Fibroblast of pulmonary artery (primary cell): ENCODE results near the gene PLAAT2.

Experiments used
- DNase-seq: peaks from one replicate; pipeline ENCODE4 v3.0.0-alpha.2; 2010; ENCODE audit warnings: low read depth
- H3K4me3 ChIP-seq: replicated peaks from 2 replicates; pipeline ENCODE4 v1.5.1; 2011; ENCODE audit warnings: low read depth, mild to moderate bottlenecking, control low read depth, low read length, moderate library complexity
- TF ChIP-seq, protein P1 (sequence below): IDR thresholded peaks from 2 replicates; pipeline ENCODE4 v1.5.1; 2011; ENCODE audit warnings: mild to moderate bottlenecking, control low read depth, low read length, inconsistent platforms; ENCODE audit errors: missing control alignments

PLAAT2 gene

DNA sequence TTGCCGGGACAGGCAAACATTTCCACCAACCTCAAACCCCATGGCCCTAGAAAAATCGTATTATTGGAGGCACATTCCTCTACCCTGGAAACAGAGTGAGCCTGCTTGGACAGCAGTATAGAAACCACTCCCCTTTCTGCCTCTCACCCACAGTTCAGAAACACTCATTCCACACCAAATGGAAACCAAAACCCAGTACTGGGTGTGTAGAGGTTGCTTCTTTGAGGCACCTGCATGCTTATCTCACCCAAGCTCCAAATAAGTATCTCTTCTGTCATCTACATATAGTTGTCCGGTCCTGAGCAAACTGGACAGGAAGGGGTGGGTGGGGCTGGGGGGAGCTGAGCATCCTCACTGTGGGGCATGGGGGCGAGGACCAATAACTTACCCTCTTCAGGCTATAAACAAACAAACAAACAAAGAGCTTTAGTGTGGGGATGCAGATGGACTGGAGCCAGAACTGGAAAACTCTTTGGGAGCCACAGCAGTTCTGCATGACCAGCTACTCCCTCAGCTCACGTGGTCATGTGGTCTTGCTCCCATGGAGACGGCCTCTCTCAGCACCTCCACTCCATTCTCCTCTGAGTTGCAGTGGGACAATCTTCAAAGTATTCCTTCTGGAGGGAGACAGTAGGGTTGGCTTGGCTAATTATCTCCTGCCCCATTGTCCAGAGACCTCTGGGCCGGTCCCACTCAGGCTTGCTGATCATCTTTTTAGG is 1.0 kb upstream of the PLAAT2 start:
- no peak for DNase-seq

DNA sequence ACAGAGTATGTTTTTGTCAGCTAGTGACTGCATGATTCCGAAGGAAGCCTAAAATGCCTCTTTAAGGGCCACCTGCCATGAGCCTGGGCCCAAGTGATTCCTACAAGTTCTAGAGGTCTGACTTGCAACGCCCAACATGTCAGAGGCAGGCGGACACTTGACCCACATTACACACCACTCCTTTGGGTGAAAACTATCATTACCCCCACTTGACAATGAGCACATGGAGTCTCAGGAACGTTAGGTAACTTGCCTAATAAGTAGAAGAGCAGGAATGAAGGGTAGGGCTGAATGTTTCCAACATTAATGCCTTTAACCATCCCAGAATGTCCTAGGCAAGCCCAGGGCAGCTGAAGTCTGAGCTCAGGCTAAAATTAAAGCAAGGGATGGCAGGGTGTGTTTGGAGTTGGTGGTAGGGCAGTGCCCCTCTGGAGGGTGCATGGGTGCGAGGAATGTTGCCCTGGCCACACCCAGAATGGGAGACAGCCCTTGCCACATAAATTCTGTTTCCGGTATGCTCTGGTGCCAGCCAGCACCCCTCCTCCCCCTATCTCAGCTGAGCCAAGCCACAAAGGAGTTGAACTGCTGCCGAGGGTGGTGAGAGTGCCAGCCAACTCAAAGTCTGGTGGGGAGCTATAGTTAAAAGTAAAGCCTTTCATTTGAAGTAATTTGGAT is 2.5 kb downstream of the PLAAT2 start:
- TF ChIP-seq, protein P1, sequence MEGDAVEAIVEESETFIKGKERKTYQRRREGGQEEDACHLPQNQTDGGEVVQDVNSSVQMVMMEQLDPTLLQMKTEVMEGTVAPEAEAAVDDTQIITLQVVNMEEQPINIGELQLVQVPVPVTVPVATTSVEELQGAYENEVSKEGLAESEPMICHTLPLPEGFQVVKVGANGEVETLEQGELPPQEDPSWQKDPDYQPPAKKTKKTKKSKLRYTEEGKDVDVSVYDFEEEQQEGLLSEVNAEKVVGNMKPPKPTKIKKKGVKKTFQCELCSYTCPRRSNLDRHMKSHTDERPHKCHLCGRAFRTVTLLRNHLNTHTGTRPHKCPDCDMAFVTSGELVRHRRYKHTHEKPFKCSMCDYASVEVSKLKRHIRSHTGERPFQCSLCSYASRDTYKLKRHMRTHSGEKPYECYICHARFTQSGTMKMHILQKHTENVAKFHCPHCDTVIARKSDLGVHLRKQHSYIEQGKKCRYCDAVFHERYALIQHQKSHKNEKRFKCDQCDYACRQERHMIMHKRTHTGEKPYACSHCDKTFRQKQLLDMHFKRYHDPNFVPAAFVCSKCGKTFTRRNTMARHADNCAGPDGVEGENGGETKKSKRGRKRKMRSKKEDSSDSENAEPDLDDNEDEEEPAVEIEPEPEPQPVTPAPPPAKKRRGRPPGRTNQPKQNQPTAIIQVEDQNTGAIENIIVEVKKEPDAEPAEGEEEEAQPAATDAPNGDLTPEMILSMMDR, result no peak

More for the DNA sequence above, 1.0 kb upstream of the PLAAT2 start:
- no peak overlapping the region for H3K4me3 ChIP-seq
- TF ChIP-seq, protein P1, result no peak

DNA sequence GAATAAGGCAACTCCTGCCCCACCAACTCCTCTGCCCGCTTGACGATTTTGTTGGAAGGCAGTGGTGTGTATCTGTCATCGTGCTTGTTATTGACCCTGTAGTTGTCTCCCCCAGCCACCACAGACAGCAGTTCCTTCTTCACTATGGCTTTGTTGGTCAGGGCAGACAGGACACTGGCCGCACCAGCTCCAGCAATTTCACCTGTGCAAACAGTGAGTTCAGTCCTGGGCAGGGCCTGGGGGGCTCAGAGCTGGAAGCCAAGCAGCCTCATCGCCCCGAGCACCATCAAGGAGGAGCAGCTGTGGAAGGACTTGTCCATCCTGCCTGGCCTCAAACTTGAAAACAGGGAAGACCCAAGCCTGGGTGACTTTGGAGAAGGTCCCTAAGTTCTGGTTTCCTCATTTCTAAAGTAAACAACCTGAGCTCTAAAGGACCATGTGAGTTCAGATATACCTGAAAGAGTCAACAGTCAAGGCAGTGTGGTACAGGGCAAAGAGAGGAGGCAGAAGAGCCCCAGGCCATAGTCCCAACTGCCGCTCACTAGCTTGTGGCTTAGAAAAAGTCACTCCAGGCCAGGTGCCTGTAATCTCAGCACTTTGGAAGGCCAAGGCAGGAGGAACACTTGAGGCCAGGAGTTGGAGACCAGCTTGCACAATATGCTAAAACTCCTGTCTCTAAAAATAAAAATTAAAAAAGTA is 4.6 kb downstream of the PLAAT2 start:
- TF ChIP-seq, protein P1, result no peak
- no peak overlapping the region for H3K4me3 ChIP-seq

More for the DNA sequence above, 2.5 kb downstream of the PLAAT2 start:
- H3K4me3 ChIP-seq, result no peak overlapping the region
- no peak for DNase-seq

DNA sequence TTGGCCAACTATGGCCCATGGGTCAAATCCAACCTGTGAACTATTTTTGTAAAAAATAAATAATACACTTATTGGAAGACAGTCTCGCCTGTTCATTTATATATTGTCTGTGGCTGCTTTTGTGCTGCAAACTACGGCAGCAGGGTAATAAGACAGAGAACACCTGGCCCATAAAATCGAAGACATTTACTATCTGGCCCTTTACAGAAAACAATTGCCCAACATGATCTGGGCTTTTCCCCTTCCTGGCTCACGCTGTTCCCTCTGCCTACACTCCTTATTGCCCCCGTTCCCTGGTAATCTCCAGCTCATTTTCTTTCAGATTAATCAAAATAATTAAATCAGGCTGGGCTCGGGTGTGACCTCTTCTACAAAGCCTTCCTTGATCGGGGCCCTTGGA is 5.6 kb downstream of the PLAAT2 start:
- DNase-seq, result no peak
- H3K4me3 ChIP-seq, result no peak overlapping the region
- TF ChIP-seq, protein P1, result no peak

More for the DNA sequence above, 4.6 kb downstream of the PLAAT2 start:
- DNase-seq, result no peak

DNA sequence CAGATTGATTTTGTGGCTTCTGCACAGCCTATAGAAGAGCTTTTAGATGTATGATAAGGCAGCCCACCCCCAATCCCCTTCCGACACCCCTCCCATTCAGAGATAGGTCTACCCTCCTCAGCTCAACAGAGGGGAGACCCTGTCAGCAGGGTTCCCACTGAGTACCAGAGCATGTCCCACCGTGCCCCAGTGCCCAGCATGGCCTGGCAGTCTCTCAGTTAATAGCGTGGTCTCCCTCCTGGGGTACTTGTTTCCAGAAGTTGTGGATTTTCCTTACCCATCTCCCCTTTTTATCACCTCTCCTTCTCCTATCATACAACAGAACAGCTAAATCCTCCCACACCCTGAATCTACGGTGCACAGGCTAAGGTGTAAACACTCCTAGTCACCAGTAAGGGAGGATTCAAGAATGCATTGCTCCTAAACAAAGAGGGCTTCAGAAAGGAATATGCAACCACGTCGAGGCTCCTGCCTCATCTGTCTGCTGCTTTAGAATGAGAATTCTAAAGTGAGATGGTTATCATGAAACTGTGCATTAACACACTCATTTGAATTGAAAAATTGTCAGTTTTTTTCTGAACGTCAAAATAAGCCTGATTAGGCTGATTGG is 6.7 kb downstream of the PLAAT2 start:
- no peak overlapping the region for H3K4me3 ChIP-seq
- DNase-seq, result no peak
- TF ChIP-seq, protein P1, result no peak

DNA sequence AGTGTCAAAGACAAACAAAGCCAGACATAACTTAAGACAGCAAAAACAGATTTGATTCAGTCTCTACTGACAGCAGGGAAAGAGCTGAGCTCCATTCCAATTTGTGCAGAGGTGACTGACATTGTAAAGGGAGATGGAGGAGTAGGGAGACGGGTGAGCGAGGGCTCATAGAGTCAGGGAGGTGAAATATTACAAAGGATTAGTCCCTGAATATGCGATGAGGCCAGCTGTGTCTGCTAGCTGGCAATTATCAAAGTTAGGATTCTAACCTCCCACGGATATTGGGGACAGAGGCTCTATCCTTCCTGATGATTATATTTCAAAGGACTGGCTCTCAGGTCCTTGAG is 8.3 kb downstream of the PLAAT2 start:
- TF ChIP-seq, protein P1, result no peak
- no peak overlapping the region for H3K4me3 ChIP-seq
- DNase-seq, result no peak
